Sigmoid colon (tissue), 7 donors: ENCODE measurements around the gene COL15A1. TPM values are rescaled to one million over a fixed set of nuclear protein-coding genes. Genes with fewer than 3 reads are reported as not detected.
A peak's percentile ranks its signal among the peaks of the same experiment; 100 is the strongest.

ENCODE experiments used
- DNase-seq: peaks from one replicate; pipeline ENCODE4 v3.0.0-alpha.2; 2019
- H3K27ac ChIP-seq, 4 donors: fragments of 200-600 bp; sonication (generic); one replicate each; pipeline ENCODE4 v1.5.1; 2016 to 2019; ENCODE audit warnings: mild to moderate bottlenecking in 1 of 4
- H3K27me3 ChIP-seq, 3 donors: fragments of 200-600 bp; sonication (generic); one replicate each; pipeline ENCODE4 v1.5.1; 2019; ENCODE audit warnings: mild to moderate bottlenecking in 1 of 3
- H3K36me3 ChIP-seq, 4 donors: fragments of 200-600 bp; sonication (generic); one replicate each; pipeline ENCODE4 v1.5.1; 2016 to 2019
- H3K4me1 ChIP-seq, 4 donors: fragments of 200-600 bp; sonication (generic); one replicate each; pipeline ENCODE4 v1.5.1; 2017 to 2019
- H3K4me3 ChIP-seq, 4 donors: fragments of 200-600 bp; sonication (generic); one replicate each; pipeline ENCODE4 v1.5.1; 2017 to 2019; ENCODE audit warnings: mild to moderate bottlenecking in 2 of 4, moderate library complexity in 1 of 4
- H3K9me3 ChIP-seq, 4 donors: fragments of 200-600 bp in 3 of 4; sonication (generic) in 3 of 4; one replicate each; pipeline versions ENCODE4 v1.5.1 to v1.6.1; 2013 to 2019
- CTCF ChIP-seq, 4 experiments: fragments of 450-650 bp in 3 of 4; fragments of 200-600 bp in 1 of 4; IDR thresholded peaks; one replicate each; pipeline ENCODE4 v1.5.1; 2016 to 2019; ENCODE audit warnings: antibody characterized with exemption in 4 of 4, mild to moderate bottlenecking in 3 of 4, moderate library complexity in 2 of 4
- EP300 ChIP-seq, 4 donors: sonication (generic); formaldehyde crosslinking; IDR thresholded peaks; one replicate each; pipeline ENCODE4 v1.6.1; 2017; ENCODE audit warnings: antibody characterized with exemption in 4 of 4
- POLR2A ChIP-seq, 2 donors: fragments of 450-650 bp; IDR thresholded peaks; one replicate each; pipeline ENCODE4 v1.6.1; 2016; ENCODE audit warnings: antibody characterized with exemption in 2 of 2, mild to moderate bottlenecking in 2 of 2, moderate library complexity in 2 of 2
- POLR2AphosphoS5 ChIP-seq, 4 donors: sonication (generic); formaldehyde crosslinking; IDR thresholded peaks; one replicate each; pipeline ENCODE4 v1.6.1; 2017; ENCODE audit warnings: antibody characterized with exemption in 4 of 4
- WGBS, 2 donors: extraction: QIAGEN DNeasy Blood & Tissue Kit; methylation state at CpG; one replicate each; pipeline ENCODE4 v1.1.7; 2013; 5-methylcytosine and 5-hydroxymethylcytosine counted together
- intact Hi-C: fragments of 100-400 bp; cut with DNase I; formaldehyde crosslinking; loops from one replicate; pipeline ENCODE4 v1.15.1; 2023
- polyA plus RNA-seq, 3 donors: library from polyadenylated mRNA; stranded (reverse); fragments of 200-250 nt; gene quantifications; one replicate each; pipeline ENCODE4 v1.2.3, GENCODE V29; 2013
- total RNA-seq, 4 donors: library from RNA; depleted of rRNA; stranded (reverse); fragments of >200 nt; gene quantifications; one replicate each; pipeline ENCODE4 v1.1.0, GENCODE V29; 2016
- donor health status: healthy with polysubstance abuse.
- donor health status: Bipolar disorder and iron deficiency.
- donor health status: healthy.

COL15A1 gene
- total and polyA plus RNA-seq, 7 donors: under 0.01 to 104 (median 21.4) TPM

- intact Hi-C loops: loop anchor here (2.0 kb wide), 1 partner anchor 82 kb away; no protein-coding TSS in a partner anchor
- Histone ChIP-seq H3K4me1 (peaks cover 0 to 42% (median 34%) of the 10 kb centered on the region in 4 donors), H3K27ac (peak overlapping the region; percentile 85 to 89 (median 87)), H3K9me3 (no peaks in the 10 kb centered on the region), H3K36me3 (no peaks in the 10 kb centered on the region), H3K4me3 (peak overlapping the region; percentile 64 to 78 (median 70)), H3K27me3 (no peaks in the 10 kb centered on the region)
- peak in 2 of 4 donors; percentile 5 to 39 for TF ChIP-seq POLR2AphosphoS5 (IDR thresholded peaks at IDR 0.05)
- no peak for TF ChIP-seq POLR2A (IDR thresholded peaks at IDR 0.05)
- no peak for DNase-seq
- WGBS, 2 donors: 50 to 57% methylated on average over 15 of the region's 15 CpGs
Observed at GRCh38 chr9:98942906-98943681, 613 bp upstream of the COL15A1 start.

- Histone ChIP-seq H3K27ac (peak overlapping the region; percentile 85 to 89 (median 87)), H3K4me1 (peaks cover 0 to 42% (median 34%) of the 10 kb centered on the region in 4 donors), H3K4me3 (peak overlapping the region; percentile 64 to 78 (median 70)), H3K36me3 (no peaks in the 10 kb centered on the region), H3K27me3 (no peaks in the 10 kb centered on the region), H3K9me3 (no peaks in the 10 kb centered on the region)
- TF ChIP-seq CTCF (IDR thresholded peaks at IDR 0.05) (no peak), POLR2AphosphoS5 (IDR thresholded peaks at IDR 0.05) (peak in 3 of 4 donors; percentile 29 to 53 (median 32)), POLR2A (IDR thresholded peaks at IDR 0.05) (peak in 1 of 2 donors; percentile 13)
- intact Hi-C loops: loop anchor here (2.0 kb wide), 1 partner anchor 55 kb away; no protein-coding TSS in a partner anchor
- WGBS, 2 donors: 2 to 8% methylated on average over 46 of the region's 46 CpGs
- DNase-seq: peak; percentile 80
Observed at GRCh38 chr9:98944057-98944733, 488 bp downstream of the COL15A1 start.

GRCh38 chr9:98944734-98945074 is 997 bp downstream of the COL15A1 start:
- Histone ChIP-seq H3K4me3 (peak overlapping the region; percentile 64 to 78 (median 70)), H3K36me3 (no peaks in the 10 kb centered on the region), H3K4me1 (peaks cover 0 to 42% (median 34%) of the 10 kb centered on the region in 4 donors), H3K27me3 (no peaks in the 10 kb centered on the region), H3K27ac (peak overlapping the region; percentile 85 to 89 (median 87)), H3K9me3 (no peaks in the 10 kb centered on the region)
- DNase-seq: no peak
- no peak for TF ChIP-seq EP300 (IDR thresholded peaks at IDR 0.05)
- TF ChIP-seq POLR2A (IDR thresholded peaks at IDR 0.05): no peak
- TF ChIP-seq POLR2AphosphoS5 (IDR thresholded peaks at IDR 0.05): no peak
- no peak for TF ChIP-seq CTCF (IDR thresholded peaks at IDR 0.05)
- WGBS, 2 donors: 41 to 53% methylated on average over 9 of the region's 9 CpGs
- intact Hi-C loops: loop anchor here (2.0 kb wide), 1 partner anchor 54 kb away; no protein-coding TSS in a partner anchor

GRCh38 chr9:98949565-98949964 is 5.9 kb downstream of the COL15A1 start:
- Histone ChIP-seq H3K27ac (no peak overlapping the region), H3K36me3 (no peaks in the 10 kb centered on the region), H3K4me3 (no peak overlapping the region), H3K4me1 (peaks cover 0 to 56% (median 40%) of the 10 kb centered on the region in 4 donors), H3K27me3 (no peaks in the 10 kb centered on the region), H3K9me3 (no peaks in the 10 kb centered on the region)
- intact Hi-C loops: no loop called here
- no peak for DNase-seq
- TF ChIP-seq CTCF (IDR thresholded peaks at IDR 0.05) (no peak), EP300 (IDR thresholded peaks at IDR 0.05) (no peak), POLR2A (IDR thresholded peaks at IDR 0.05) (no peak), POLR2AphosphoS5 (IDR thresholded peaks at IDR 0.05) (no peak)

GRCh38 chr9:98950262-98950661 is 6.6 kb downstream of the COL15A1 start:
- Histone ChIP-seq H3K9me3 (no peaks in the 10 kb centered on the region), H3K36me3 (no peaks in the 10 kb centered on the region), H3K4me3 (no peak overlapping the region), H3K27ac (peak overlapping the region in 1 of 4 donors; percentile 87), H3K4me1 (peaks cover 0 to 56% (median 43%) of the 10 kb centered on the region in 4 donors), H3K27me3 (no peaks in the 10 kb centered on the region)
- TF ChIP-seq POLR2A (IDR thresholded peaks at IDR 0.05): no peak
- no peak for TF ChIP-seq EP300 (IDR thresholded peaks at IDR 0.05)
- no peak for TF ChIP-seq POLR2AphosphoS5 (IDR thresholded peaks at IDR 0.05)
- no peak for TF ChIP-seq CTCF (IDR thresholded peaks at IDR 0.05)
- 88 to 98% methylated on average over 1 of the region's 1 CpG for WGBS, 2 donors
- intact Hi-C loops: no loop called here
- DNase-seq: no peak
